ENCODE results near the gene RER1. TPM values are rescaled to one million over a fixed set of nuclear protein-coding genes. Genes with fewer than 3 reads are reported as not detected.
A peak's percentile ranks its signal among the peaks of the same experiment; 100 is the strongest.

Gene RER1
- total RNA-seq, 1 experiment from 2014 or later = 57.3 TPM

- DNase-seq (ENCODE audit: low spot score) = no peak
Observed at GRCh38 chr1:2445162-2445822, 53.7 kb downstream of the RER1 start.

- DNase-seq (ENCODE audit: low spot score) = no peak
Observed at GRCh38 chr1:2445823-2446215, 54.2 kb downstream of the RER1 start.

- no peak for DNase-seq (ENCODE audit: low spot score)
Observed at GRCh38 chr1:2446394-2446793, 54.8 kb downstream of the RER1 start.

- DNase-seq (ENCODE audit: low spot score) = no peak
Observed at GRCh38 chr1:2446861-2447260, 55.2 kb downstream of the RER1 start.

- DNase-seq (ENCODE audit: low spot score) = no peak
Observed at GRCh38 chr1:2447276-2448097, 55.8 kb downstream of the RER1 start.

- peak; percentile 47 for DNase-seq (ENCODE audit: low spot score)
Observed at GRCh38 chr1:2448098-2448445, 56.4 kb downstream of the RER1 start.

- DNase-seq (ENCODE audit: low spot score) = no peak
Observed at GRCh38 chr1:2449636-2450454, 58.2 kb downstream of the RER1 start.

- DNase-seq (ENCODE audit: low spot score) = peak; percentile 67
Observed at GRCh38 chr1:2451741-2452140, 60.1 kb downstream of the RER1 start.

- DNase-seq (ENCODE audit: low spot score) = no peak
Observed at GRCh38 chr1:2452201-2452931, 60.7 kb downstream of the RER1 start.

GRCh38 chr1:2452932-2453315, 61.3 kb downstream of the RER1 start:
- DNase-seq (ENCODE audit: low spot score) = no peak

GRCh38 chr1:2454227-2454626, 62.6 kb downstream of the RER1 start:
- DNase-seq (ENCODE audit: low spot score) = no peak

Other genes starting within 250 kb of the RER1 start
- gene FAAP20, start 197.1 kb upstream of the RER1 start, total RNA-seq (2014; rRNA removed; shearing (Covaris generic)) = 18.6 and 34.6 TPM in 2 replicates
- gene SKI, start 163.5 kb upstream of the RER1 start, total RNA-seq (2014; rRNA removed; shearing (Covaris generic)) = 4.1 and 14.8 TPM in 2 replicates
- 5.1 and 7.0 TPM in 2 replicates for gene MORN1, start 287 bp upstream of the RER1 start, total RNA-seq (2014; rRNA removed; shearing (Covaris generic))
- gene PEX10, start 20.7 kb downstream of the RER1 start, total RNA-seq (2014; rRNA removed; shearing (Covaris generic)) = 17.0 and 24.0 TPM in 2 replicates
- 0.05 TPM in 1 of 2 replicates, not detected in the other for gene PLCH2, start 84.4 kb downstream of the RER1 start, total RNA-seq (2014; rRNA removed; shearing (Covaris generic))
- gene PANK4, start 134.8 kb downstream of the RER1 start, total RNA-seq (2014; rRNA removed; shearing (Covaris generic)) = 6.5 and 7.7 TPM in 2 replicates
- gene HES5, start 138.4 kb downstream of the RER1 start, total RNA-seq (2014; rRNA removed; shearing (Covaris generic)) = not detected in 2 replicates
- 0.05 and 0.10 TPM in 2 replicates for gene TNFRSF14, start 164.5 kb downstream of the RER1 start, total RNA-seq (2014; rRNA removed; shearing (Covaris generic))
- gene PRXL2B, start 194.9 kb downstream of the RER1 start, total RNA-seq (2014; rRNA removed; shearing (Covaris generic)) = 23.1 and 27.9 TPM in 2 replicates
- not detected in 2 replicates for gene MMEL1, start 241.2 kb downstream of the RER1 start, total RNA-seq (2014; rRNA removed; shearing (Covaris generic))